H9 (cell line): ENCODE data around the gene INTS13. TPM values are rescaled to one million over a fixed set of nuclear protein-coding genes. Genes with fewer than 3 reads are reported as not detected.

ENCODE experiments used
- DNase-seq: peaks from one replicate; pipeline ENCODE4 v3.0.0-alpha.2; 2017
- H2AFZ ChIP-seq: one replicate; pipeline ENCODE4 v1.6.1; 2013; ENCODE audit warnings: mild to moderate bottlenecking, low read length, control low read depth, moderate library complexity
- H2AK5ac ChIP-seq: 2 replicates; pipeline ENCODE4 v1.6.1; 2013; ENCODE audit warnings: low read length, control low read depth, mixed read lengths; ENCODE audit not compliant: insufficient read length
- H2BK120ac ChIP-seq: one replicate; pipeline ENCODE4 v1.6.1; 2013; ENCODE audit warnings: low read depth, mild to moderate bottlenecking, low read length, control low read depth, inconsistent platforms; ENCODE audit not compliant: poor library complexity, severe bottlenecking
- H2BK12ac ChIP-seq: 2 replicates; pipeline ENCODE4 v1.6.1; 2013; ENCODE audit warnings: low read length, control low read depth, mixed read lengths, low read depth; ENCODE audit not compliant: insufficient read length
- H2BK15ac ChIP-seq: 2 replicates; pipeline ENCODE4 v1.6.1; 2013; ENCODE audit warnings: low read depth, low read length, control low read depth
- H2BK20ac ChIP-seq: one replicate; pipeline ENCODE4 v1.6.1; 2013; ENCODE audit warnings: low read depth, mild to moderate bottlenecking, low read length, control low read depth, inconsistent platforms; ENCODE audit not compliant: poor library complexity, severe bottlenecking
- H2BK5ac ChIP-seq: 2 replicates; pipeline ENCODE4 v1.6.1; 2013; ENCODE audit warnings: low read length, control low read depth, mixed read lengths; ENCODE audit not compliant: insufficient read length
- H3K14ac ChIP-seq: 2 replicates; pipeline ENCODE4 v1.6.1; 2013; ENCODE audit warnings: low read length, control low read depth; ENCODE audit not compliant: insufficient read depth
- H3K18ac ChIP-seq: 2 replicates; pipeline ENCODE4 v1.6.1; 2013; ENCODE audit warnings: low read depth, mild to moderate bottlenecking, mixed read lengths, low read length, control low read depth; ENCODE audit not compliant: insufficient read length
- H3K23ac ChIP-seq: 2 replicates; pipeline ENCODE4 v1.6.1; 2013; ENCODE audit warnings: low read length, control low read depth, mixed read lengths, low read depth; ENCODE audit not compliant: insufficient read length
- H3K23me2 ChIP-seq: 2 replicates; pipeline ENCODE4 v1.6.1; 2013; ENCODE audit warnings: low read depth, mild to moderate bottlenecking, mixed read lengths, low read length, control low read depth; ENCODE audit not compliant: insufficient read length, poor library complexity, severe bottlenecking
- H3K27ac ChIP-seq: 2 replicates; pipeline ENCODE4 v1.5.1; 2013; ENCODE audit warnings: low read length, control low read depth, mixed read lengths, low read depth; ENCODE audit not compliant: insufficient read length
- H3K27me3 ChIP-seq: 2 replicates; pipeline ENCODE4 v1.6.1; 2013; ENCODE audit warnings: low read length, control low read depth, inconsistent platforms; ENCODE audit not compliant: insufficient read depth
- H3K4ac ChIP-seq: 2 replicates; pipeline ENCODE4 v1.6.1; 2013; ENCODE audit warnings: low read depth, mild to moderate bottlenecking, control low read depth, inconsistent platforms, low read length, moderate library complexity
- H3K4me1 ChIP-seq: 2 replicates; pipeline ENCODE4 v1.6.1; 2013; ENCODE audit warnings: low read length, control low read depth, inconsistent platforms; ENCODE audit not compliant: insufficient read depth
- H3K4me2 ChIP-seq: 2 replicates; pipeline ENCODE4 v1.6.1; 2013; ENCODE audit warnings: low read length, control low read depth, mixed read lengths; ENCODE audit not compliant: insufficient read length, insufficient read depth
- H3K56ac ChIP-seq: 2 replicates; pipeline ENCODE4 v1.6.1; 2013; ENCODE audit warnings: low read depth, mild to moderate bottlenecking, mixed read lengths, low read length, control low read depth; ENCODE audit not compliant: insufficient read length
- H3K79me1 ChIP-seq: 2 replicates; pipeline ENCODE4 v1.6.1; 2013; ENCODE audit warnings: low read depth, mild to moderate bottlenecking, moderate library complexity, low read length, control low read depth, inconsistent platforms; ENCODE audit not compliant: insufficient read depth, poor library complexity, severe bottlenecking
- H3K79me2 ChIP-seq: 2 replicates; pipeline ENCODE4 v1.6.1; 2013; ENCODE audit warnings: low read length, control low read depth, inconsistent platforms; ENCODE audit not compliant: insufficient read depth
- H3K9ac ChIP-seq: 2 replicates; pipeline ENCODE4 v1.6.1; 2013; ENCODE audit warnings: low read length, control low read depth, mixed read lengths; ENCODE audit not compliant: insufficient read length; ENCODE audit errors: extremely low read depth
- H3K9me3 ChIP-seq: one replicate; pipeline ENCODE4 v1.6.1; 2013; ENCODE audit warnings: low read depth, low read length, inconsistent platforms; ENCODE audit not compliant: control insufficient read depth
- H3T11ph ChIP-seq: one replicate; pipeline ENCODE4 v1.6.1; 2013; ENCODE audit warnings: mild to moderate bottlenecking, low read length, control low read depth, inconsistent platforms
- H4K20me1 ChIP-seq: one replicate; pipeline ENCODE4 v1.6.1; 2013; ENCODE audit not compliant: control insufficient read depth, insufficient read length, insufficient read depth
- H4K5ac ChIP-seq: 2 replicates; pipeline ENCODE4 v1.6.1; 2013; ENCODE audit warnings: low read depth, mild to moderate bottlenecking, mixed read lengths, low read length, control low read depth; ENCODE audit not compliant: insufficient read length
- H4K8ac ChIP-seq: replicated peaks from 2 replicates; pipeline ENCODE4 v1.6.1; 2013; ENCODE audit warnings: low read length, control low read depth, mixed read lengths, low read depth; ENCODE audit not compliant: insufficient read length
- H4K91ac ChIP-seq: 2 replicates; pipeline ENCODE4 v1.6.1; 2013; ENCODE audit warnings: low read depth, mild to moderate bottlenecking, moderate library complexity, mixed read lengths, low read length, control low read depth; ENCODE audit not compliant: insufficient read length
- H3K27ac Mint-ChIP-seq, 3 experiments: 2 replicates in 2 of 3; 3 replicates in 1 of 3; pipeline ENCODE4 v1.8.0; 2020 to 2021; ENCODE audit warnings: mixed read lengths in 3 of 3, mild to moderate bottlenecking in 1 of 3, moderate library complexity in 1 of 3
- H3K27me3 Mint-ChIP-seq: 2 replicates; pipeline ENCODE4 v1.8.0; 2021; ENCODE audit warnings: low read depth, mild to moderate bottlenecking, moderate library complexity, mixed read lengths
- H3K36me3 Mint-ChIP-seq, 3 experiments: 2 replicates in 2 of 3; 3 replicates in 1 of 3; pipeline ENCODE4 v1.8.0; 2020 to 2021; ENCODE audit warnings: low read depth in 3 of 3, mixed read lengths in 3 of 3; ENCODE audit not compliant: insufficient read depth in 1 of 3
- H3K4me1 Mint-ChIP-seq, 2 experiments: 2 replicates each; pipeline ENCODE4 v1.8.0; 2020; ENCODE audit warnings: mixed read lengths in 2 of 2
- H3K4me3 Mint-ChIP-seq, 2 experiments: 2 replicates in 1 of 2; 3 replicates in 1 of 2; pipeline ENCODE4 v1.8.0; 2020 to 2021; ENCODE audit warnings: mild to moderate bottlenecking in 2 of 2, mixed read lengths in 2 of 2, moderate library complexity in 1 of 2
- H3K9me3 Mint-ChIP-seq, 2 experiments: 2 replicates in 1 of 2; 3 replicates in 1 of 2; pipeline ENCODE4 v1.8.0; 2020; ENCODE audit warnings: mild to moderate bottlenecking in 2 of 2, mixed read lengths in 2 of 2, moderate library complexity in 1 of 2
- CTCF ChIP-seq: fragments of 200-600 bp; sonication (generic); conservative IDR thresholded peaks from 3 replicates; pipeline ENCODE4 v1.8.0; 2021; ENCODE audit warnings: antibody characterized with exemption, mild to moderate bottlenecking
- WGBS: extraction: QIAGEN DNeasy Blood & Tissue Kit; methylation state at CpG from one replicate; pipeline ENCODE4 v1.1.7; 2013; ENCODE audit warnings: missing lambda C conversion rate, low lambda C conversion rate, mixed read lengths; ENCODE audit not compliant: insufficient read length; ENCODE audit errors: extremely low coverage; 5-methylcytosine and 5-hydroxymethylcytosine counted together
- total RNA-seq: library from RNA; stranded (reverse); gene quantifications from 2 replicates; pipeline ENCODE4 v1.2.1, GENCODE V29; 2021

INTS13 gene
- total RNA-seq, 1 experiment from 2014 or later: 39.1 TPM

GRCh38 chr12:26971963-26972362 is 34.2 kb upstream of the INTS13 start:
- Histone ChIP-seq H3K23ac (no peak overlapping the region), H2BK12ac (no peak overlapping the region), H3K9me3 (no peaks in the 10 kb centered on the region), H2AFZ (no peak overlapping the region), H3K27me3 (no peaks in the 10 kb centered on the region), H2AK5ac (no peak overlapping the region), H3K56ac (no peak overlapping the region), H4K20me1 (no peaks in the 10 kb centered on the region), H2BK20ac (no peak overlapping the region), H4K91ac (no peak overlapping the region), H3K18ac (no peak overlapping the region), H3K79me2 (no peaks in the 10 kb centered on the region), H3K4me1 (no peaks in the 10 kb centered on the region), H3K27ac (no peak overlapping the region), H2BK120ac (no peak overlapping the region), H2BK15ac (no peak overlapping the region), H3K14ac (no peak overlapping the region), H3K9ac (no peak overlapping the region), H4K8ac (no peak overlapping the region), H3K79me1 (no peaks in the 10 kb centered on the region), H3K4ac (no peak overlapping the region), H3T11ph (no peak overlapping the region), H2BK5ac (no peak overlapping the region), H4K5ac (no peak overlapping the region), H3K23me2 (no peaks in the 10 kb centered on the region), H3K4me2 (no peak overlapping the region)
- Mint-ChIP-seq H3K4me3 (no peak overlapping the region), H3K36me3 (peaks cover 2 to 50% (median 28%) of the 10 kb centered on the region in 3 experiments; a peak in 5 of 7 replicates), H3K4me1 (no peaks in the 10 kb centered on the region), H3K27ac (no peak overlapping the region), H3K9me3 (no peaks in the 10 kb centered on the region), H3K27me3 (no peaks in the 10 kb centered on the region)
- TF ChIP-seq CTCF: no peak
- no peak for DNase-seq
- WGBS: no CpG with 5 or more reads among the region's 2 CpGs
